MCF 10A (cell line): Measurements from ENCODE around the gene AGAP1. TPM values are rescaled to one million over a fixed set of nuclear protein-coding genes. Genes with fewer than 3 reads are reported as not detected.

ENCODE experiments used
- BruUV-seq: library from RNA; stranded (reverse); fragments of 400-500 nt; replicated peaks from 2 replicates; lab custom pipeline; 2021; lab: Mats Ljungman, UMichigan
- CTCF ChIA-PET: fragments of 300-600 bp; sonication (Branson Sonifier 250); formaldehyde crosslinking; extraction: SDS; loops from one replicate; lab custom pipeline; 2021; ENCODE audit warnings: antibody characterized with exemption, inconsistent platforms; lab: Yijun Ruan, JAX
- POLR2A ChIA-PET: fragments of 300-600, 350-650 bp; sonication (Branson Sonifier 250); formaldehyde crosslinking; extraction: SDS; loops from one replicate; lab custom pipeline; 2020; ENCODE audit warnings: antibody characterized with exemption, inconsistent platforms; lab: Yijun Ruan, JAX
- DNase-seq: peaks from one replicate; pipeline ENCODE4 v3.0.0-alpha.2; 2018; ENCODE audit not compliant: unreplicated experiment
- H3K27ac Mint-ChIP-seq: one replicate; pipeline ENCODE4 v1.8.0; 2022; ENCODE audit warnings: mild to moderate bottlenecking, low read depth, mixed read lengths; ENCODE audit not compliant: unreplicated experiment
- H3K27me3 Mint-ChIP-seq: one replicate; pipeline ENCODE4 v1.8.0; 2022; ENCODE audit warnings: mixed read lengths; ENCODE audit not compliant: insufficient read depth, unreplicated experiment
- H3K36me3 Mint-ChIP-seq: one replicate; pipeline ENCODE4 v1.8.0; 2022; ENCODE audit warnings: mild to moderate bottlenecking, moderate library complexity, mixed read lengths; ENCODE audit not compliant: insufficient read depth, unreplicated experiment
- H3K4me1 Mint-ChIP-seq: one replicate; pipeline ENCODE4 v1.8.0; 2022; ENCODE audit warnings: mixed read lengths; ENCODE audit not compliant: insufficient read depth, unreplicated experiment
- H3K4me3 Mint-ChIP-seq: one replicate; pipeline ENCODE4 v1.8.0; 2022; ENCODE audit warnings: mild to moderate bottlenecking, moderate library complexity, mixed read lengths; ENCODE audit not compliant: unreplicated experiment
- H3K9me3 Mint-ChIP-seq: one replicate; pipeline ENCODE4 v1.8.0; 2022; ENCODE audit warnings: mixed read lengths; ENCODE audit not compliant: unreplicated experiment
- intact Hi-C: fragments of 100-400 bp; cut with micrococcal nuclease; formaldehyde crosslinking; loops from 2 replicates; pipeline ENCODE4 v1.14.1; 2022
- total RNA-seq: library from RNA; stranded (reverse); gene quantifications from 2 replicates; pipeline ENCODE4 v1.2.3, GENCODE V29; 2022
- TF ChIP-seq, protein P1 (sequence below): fragments of 200-600 bp; IDR thresholded peaks from one replicate; pipeline ENCODE4 v1.8.0; 2022; ENCODE audit warnings: antibody characterized with exemption, mild to moderate bottlenecking; ENCODE audit not compliant: unreplicated experiment

The AGAP1 gene
- total RNA-seq, 1 experiment from 2014 or later, result 41.3 TPM

DNA sequence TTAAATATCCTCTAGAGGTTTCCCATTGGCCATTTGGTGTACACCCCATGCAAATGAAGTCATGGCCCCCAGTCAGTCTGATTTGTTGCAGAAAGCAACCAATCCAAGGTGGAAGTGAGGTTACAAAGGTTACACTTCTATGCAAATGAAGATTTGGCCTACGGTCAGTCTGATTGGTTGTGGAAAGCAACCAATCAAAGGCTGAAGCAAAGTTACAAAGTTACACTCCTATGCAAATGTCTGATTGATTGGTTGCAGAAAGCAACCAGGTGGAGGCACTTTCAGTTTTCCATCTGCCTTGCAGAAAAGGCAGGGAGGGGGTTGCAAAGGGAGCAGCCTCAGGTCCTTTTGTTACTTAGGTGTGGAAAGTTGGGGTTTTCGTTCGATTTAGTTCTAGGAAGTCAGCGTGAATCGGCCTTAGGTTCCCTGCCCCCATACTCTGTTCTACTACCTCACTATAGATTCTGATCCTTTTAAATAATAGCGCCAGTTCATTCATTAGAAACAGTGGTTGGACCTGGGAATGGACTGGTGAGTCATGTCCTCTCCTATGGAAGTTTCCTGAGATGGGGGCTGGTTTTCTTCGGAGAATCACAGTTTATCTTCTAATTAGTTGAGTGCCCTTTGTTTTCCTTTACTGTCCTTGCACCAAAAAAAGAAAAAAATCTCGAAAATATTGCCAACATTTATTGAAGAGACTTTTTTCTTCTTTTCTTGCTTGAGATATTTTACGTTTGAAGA lies 279.5 kb downstream of the AGAP1 start:
- Mint-ChIP-seq H3K9me3 (no peaks in the 10 kb centered on the region), H3K27ac (no peak overlapping the region), H3K36me3 (peaks cover 34% of the 10 kb centered on the region), H3K27me3 (no peaks in the 10 kb centered on the region), H3K4me3 (no peak overlapping the region), H3K4me1 (peaks cover 9% of the 10 kb centered on the region)
- CTCF ChIA-PET, result no interaction called here
- TF ChIP-seq, protein P1, sequence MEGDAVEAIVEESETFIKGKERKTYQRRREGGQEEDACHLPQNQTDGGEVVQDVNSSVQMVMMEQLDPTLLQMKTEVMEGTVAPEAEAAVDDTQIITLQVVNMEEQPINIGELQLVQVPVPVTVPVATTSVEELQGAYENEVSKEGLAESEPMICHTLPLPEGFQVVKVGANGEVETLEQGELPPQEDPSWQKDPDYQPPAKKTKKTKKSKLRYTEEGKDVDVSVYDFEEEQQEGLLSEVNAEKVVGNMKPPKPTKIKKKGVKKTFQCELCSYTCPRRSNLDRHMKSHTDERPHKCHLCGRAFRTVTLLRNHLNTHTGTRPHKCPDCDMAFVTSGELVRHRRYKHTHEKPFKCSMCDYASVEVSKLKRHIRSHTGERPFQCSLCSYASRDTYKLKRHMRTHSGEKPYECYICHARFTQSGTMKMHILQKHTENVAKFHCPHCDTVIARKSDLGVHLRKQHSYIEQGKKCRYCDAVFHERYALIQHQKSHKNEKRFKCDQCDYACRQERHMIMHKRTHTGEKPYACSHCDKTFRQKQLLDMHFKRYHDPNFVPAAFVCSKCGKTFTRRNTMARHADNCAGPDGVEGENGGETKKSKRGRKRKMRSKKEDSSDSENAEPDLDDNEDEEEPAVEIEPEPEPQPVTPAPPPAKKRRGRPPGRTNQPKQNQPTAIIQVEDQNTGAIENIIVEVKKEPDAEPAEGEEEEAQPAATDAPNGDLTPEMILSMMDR, result no peak
- DNase-seq, result no peak
- intact Hi-C loops, result no loop called here
- POLR2A ChIA-PET, result no interaction called here
- no TSS peak for BruUV-seq

- intact Hi-C loops, result no loop called here
- Mint-ChIP-seq H3K27me3 (no peaks in the 10 kb centered on the region), H3K27ac (no peak overlapping the region), H3K4me3 (no peak overlapping the region), H3K4me1 (peaks cover 3% of the 10 kb centered on the region), H3K36me3 (peaks cover 37% of the 10 kb centered on the region), H3K9me3 (no peaks in the 10 kb centered on the region)
- ChIA-PET POLR2A (no interaction called here), CTCF (interaction anchor here (1.4 kb wide), 2 partner anchors 179 to 407 kb away, joined by 3 to 7 read pairs; no protein-coding TSS in a partner anchor)
- TF ChIP-seq, protein P1, result no peak
- no peak for DNase-seq
- no TSS peak for BruUV-seq
Measured at GRCh38 chr2:235774153-235774870, 280.5 kb downstream of the AGAP1 start.

DNA sequence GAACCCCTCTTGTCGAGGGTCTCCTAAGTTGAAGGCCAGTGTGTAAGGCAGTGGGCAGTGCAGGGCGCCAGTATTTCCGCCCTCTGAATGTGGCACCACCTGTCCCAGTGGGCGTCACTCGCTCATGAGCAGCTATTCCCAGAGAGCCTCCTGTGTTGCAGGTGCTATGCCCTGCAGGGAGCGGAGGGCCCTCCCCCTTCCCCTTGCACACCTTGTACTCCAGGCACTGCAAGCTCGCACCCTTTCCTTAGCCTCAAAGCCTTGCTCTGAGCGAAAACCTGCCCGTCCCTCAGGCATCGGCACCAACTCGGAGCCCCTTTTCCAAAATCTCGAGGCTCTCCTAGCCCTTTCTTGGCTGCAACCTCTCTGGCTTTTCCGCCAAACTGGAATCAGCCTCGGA lies 282.7 kb downstream of the AGAP1 start:
- ChIA-PET POLR2A (no interaction called here), CTCF (interaction anchor here (2.0 kb wide), 1 partner anchor 11 kb away, joined by 5 read pairs; no protein-coding TSS in a partner anchor)
- intact Hi-C loops, result loop anchor here (5.0 kb wide), 1 partner anchor 1286 kb away; no protein-coding TSS in a partner anchor
- no peaks in the 10 kb centered on the region for H3K27me3 Mint-ChIP-seq
- no TSS peak for BruUV-seq
- TF ChIP-seq, protein P1, result no peak
- no peaks in the 10 kb centered on the region for H3K9me3 Mint-ChIP-seq
- no peak overlapping the region for H3K27ac Mint-ChIP-seq
- H3K4me3 Mint-ChIP-seq, result no peak overlapping the region
- no peaks in the 10 kb centered on the region for H3K4me1 Mint-ChIP-seq
- H3K36me3 Mint-ChIP-seq, result peaks cover 26% of the 10 kb centered on the region
- no peak for DNase-seq

GRCh38 chr2:235779444-235779896 lies 285.6 kb downstream of the AGAP1 start:
- no peak overlapping the region for H3K27ac Mint-ChIP-seq
- intact Hi-C loops, result loop anchor here (1.0 to 5.0 kb wide), 2 partner anchors 402 to 1283 kb away; no protein-coding TSS in a partner anchor
- ChIA-PET CTCF (interaction anchor here (0.5 to 3.4 kb wide), 46 partner anchors 8 to 1306 kb away, joined by 3 to 52 read pairs (median 4); partner anchors contain the start of gene COPS8), POLR2A (interaction anchor here (0.5 to 1.4 kb wide), 6 partner anchors 11 to 402 kb away, joined by 3 to 5 read pairs (median 3); no protein-coding TSS in a partner anchor)
- H3K36me3 Mint-ChIP-seq, result peaks cover 35% of the 10 kb centered on the region
- TF ChIP-seq, protein P1, result peak; percentile 89
- H3K4me3 Mint-ChIP-seq, result no peak overlapping the region
- no TSS peak for BruUV-seq
- H3K9me3 Mint-ChIP-seq, result no peaks in the 10 kb centered on the region
- no peaks in the 10 kb centered on the region for H3K27me3 Mint-ChIP-seq
- H3K4me1 Mint-ChIP-seq, result no peaks in the 10 kb centered on the region
- peak; percentile 75 for DNase-seq
